Ascending aorta (tissue), 2 donors: ENCODE results near the gene PCARE. TPM values are rescaled to one million over a fixed set of nuclear protein-coding genes. Genes with fewer than 3 reads are reported as not detected.

Experiments
- DNase-seq, 2 donors: peaks; one replicate each; pipeline ENCODE4 v3.0.0-alpha.2; 2019; ENCODE audit warnings: low spot score in 2 of 2
- H3K27ac ChIP-seq, 2 donors: fragments of 200-600 bp; sonication (generic); one replicate each; pipeline ENCODE4 v1.5.1; 2016 to 2017; ENCODE audit warnings: mild to moderate bottlenecking in 1 of 2
- H3K27me3 ChIP-seq: fragments of 200-600 bp; sonication (generic); one replicate; pipeline ENCODE4 v1.5.1; 2017
- H3K36me3 ChIP-seq, 2 donors: fragments of 200-600 bp; sonication (generic); one replicate each; pipeline ENCODE4 v1.5.1; 2016
- H3K4me1 ChIP-seq, 2 donors: fragments of 200-600 bp; sonication (generic); one replicate each; pipeline ENCODE4 v1.5.1; 2016 to 2017; ENCODE audit warnings: mild to moderate bottlenecking in 1 of 2
- H3K4me3 ChIP-seq, 2 donors: fragments of 200-600 bp; sonication (generic); one replicate each; pipeline ENCODE4 v1.5.1; 2016 to 2017; ENCODE audit warnings: mild to moderate bottlenecking in 1 of 2
- H3K9me3 ChIP-seq, 2 donors: fragments of 200-600 bp; sonication (generic); one replicate each; pipeline ENCODE4 v1.5.1; 2016
- intact Hi-C: fragments of 100-400 bp; cut with DNase I; formaldehyde crosslinking; loops from one replicate; pipeline ENCODE4 v1.15.1; 2023
- total RNA-seq: library from RNA; depleted of rRNA; stranded (reverse); fragments of >200 nt; gene quantifications from one replicate; pipeline ENCODE4 v1.1.0, GENCODE V29; 2016
- TF ChIP-seq, protein P1 (sequence below), 3 experiments: fragments of 200-600 bp in 2 of 3; fragments of 450-650 bp in 1 of 3; sonication (generic) in 2 of 3; IDR thresholded peaks; one replicate each; pipeline ENCODE4 v1.5.1; 2016 to 2019; ENCODE audit warnings: antibody characterized with exemption in 3 of 3, mild to moderate bottlenecking in 1 of 3, moderate library complexity in 1 of 3

Gene PCARE
- total RNA-seq, 1 donor from 2014 or later, result not detected

DNA sequence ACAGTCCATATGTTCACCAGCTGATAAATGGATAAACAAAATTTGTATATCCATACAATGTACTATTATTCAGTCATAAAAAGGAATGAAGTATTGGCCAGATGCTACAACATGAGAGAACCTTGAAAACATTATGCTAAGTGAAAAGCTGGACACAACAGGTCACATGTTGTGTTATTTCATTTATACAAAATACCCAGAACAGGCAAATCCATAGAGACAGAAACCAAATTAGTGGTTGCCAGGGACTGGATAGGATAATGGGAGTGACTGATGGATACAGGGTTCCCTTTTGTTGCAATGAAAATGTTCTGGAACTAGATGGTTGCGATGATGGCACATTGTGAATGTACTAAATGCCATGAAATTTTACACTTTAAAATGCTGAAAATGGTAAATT lies 10.2 kb upstream of the PCARE start:
- no peaks in the 10 kb centered on the region for H3K36me3 ChIP-seq
- DNase-seq, result no peak
- H3K9me3 ChIP-seq, result peaks cover 3 to 9% of the 10 kb centered on the region in 2 donors
- no peak overlapping the region for H3K27ac ChIP-seq
- no peaks in the 10 kb centered on the region for H3K4me1 ChIP-seq
- no peaks in the 10 kb centered on the region for H3K27me3 ChIP-seq
- no peak overlapping the region for H3K4me3 ChIP-seq
- intact Hi-C loops, result no loop called here
- TF ChIP-seq, protein P1, sequence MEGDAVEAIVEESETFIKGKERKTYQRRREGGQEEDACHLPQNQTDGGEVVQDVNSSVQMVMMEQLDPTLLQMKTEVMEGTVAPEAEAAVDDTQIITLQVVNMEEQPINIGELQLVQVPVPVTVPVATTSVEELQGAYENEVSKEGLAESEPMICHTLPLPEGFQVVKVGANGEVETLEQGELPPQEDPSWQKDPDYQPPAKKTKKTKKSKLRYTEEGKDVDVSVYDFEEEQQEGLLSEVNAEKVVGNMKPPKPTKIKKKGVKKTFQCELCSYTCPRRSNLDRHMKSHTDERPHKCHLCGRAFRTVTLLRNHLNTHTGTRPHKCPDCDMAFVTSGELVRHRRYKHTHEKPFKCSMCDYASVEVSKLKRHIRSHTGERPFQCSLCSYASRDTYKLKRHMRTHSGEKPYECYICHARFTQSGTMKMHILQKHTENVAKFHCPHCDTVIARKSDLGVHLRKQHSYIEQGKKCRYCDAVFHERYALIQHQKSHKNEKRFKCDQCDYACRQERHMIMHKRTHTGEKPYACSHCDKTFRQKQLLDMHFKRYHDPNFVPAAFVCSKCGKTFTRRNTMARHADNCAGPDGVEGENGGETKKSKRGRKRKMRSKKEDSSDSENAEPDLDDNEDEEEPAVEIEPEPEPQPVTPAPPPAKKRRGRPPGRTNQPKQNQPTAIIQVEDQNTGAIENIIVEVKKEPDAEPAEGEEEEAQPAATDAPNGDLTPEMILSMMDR (IDR thresholded peaks at IDR 0.05), result no peak

DNA sequence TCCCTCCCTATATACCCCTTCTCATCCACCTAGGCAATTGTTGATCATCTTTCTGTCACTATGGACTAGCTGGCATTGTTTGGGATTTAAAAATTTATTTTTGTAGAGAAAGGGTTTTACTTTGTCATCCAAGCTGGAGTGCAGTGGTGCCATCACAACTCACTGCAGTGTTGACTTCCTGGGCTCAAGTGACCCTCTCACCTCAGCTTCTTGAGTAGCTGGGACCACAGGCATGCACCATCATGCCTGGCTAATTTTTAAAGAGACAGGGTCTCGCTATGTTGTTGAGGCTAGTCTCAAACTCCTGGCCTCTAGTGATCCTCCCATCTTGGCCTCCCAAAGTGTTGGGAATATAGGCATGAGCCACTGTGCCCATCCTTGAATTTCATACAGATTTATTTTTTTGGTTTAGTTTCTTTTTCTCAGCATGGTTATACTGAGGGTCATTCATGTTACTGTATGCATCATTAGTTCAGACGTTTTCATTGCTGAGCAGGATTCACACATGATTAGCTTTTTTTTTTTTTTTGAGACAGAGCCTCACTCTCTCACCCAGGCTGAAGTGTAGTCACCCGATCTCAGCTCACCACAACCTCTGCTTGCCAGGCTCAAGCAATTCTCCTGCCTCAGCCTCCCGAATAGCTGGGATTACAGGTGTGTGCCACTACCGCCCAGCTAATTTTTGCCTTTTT lies 8.6 kb upstream of the PCARE start:
- Histone ChIP-seq H3K27ac (no peak overlapping the region), H3K9me3 (peaks cover 6 to 9% of the 10 kb centered on the region in 2 donors), H3K4me1 (no peaks in the 10 kb centered on the region), H3K36me3 (no peaks in the 10 kb centered on the region), H3K27me3 (no peaks in the 10 kb centered on the region), H3K4me3 (no peak overlapping the region)
- DNase-seq, result no peak
- TF ChIP-seq, protein P1 (IDR thresholded peaks at IDR 0.05), result no peak
- intact Hi-C loops, result no loop called here

DNA sequence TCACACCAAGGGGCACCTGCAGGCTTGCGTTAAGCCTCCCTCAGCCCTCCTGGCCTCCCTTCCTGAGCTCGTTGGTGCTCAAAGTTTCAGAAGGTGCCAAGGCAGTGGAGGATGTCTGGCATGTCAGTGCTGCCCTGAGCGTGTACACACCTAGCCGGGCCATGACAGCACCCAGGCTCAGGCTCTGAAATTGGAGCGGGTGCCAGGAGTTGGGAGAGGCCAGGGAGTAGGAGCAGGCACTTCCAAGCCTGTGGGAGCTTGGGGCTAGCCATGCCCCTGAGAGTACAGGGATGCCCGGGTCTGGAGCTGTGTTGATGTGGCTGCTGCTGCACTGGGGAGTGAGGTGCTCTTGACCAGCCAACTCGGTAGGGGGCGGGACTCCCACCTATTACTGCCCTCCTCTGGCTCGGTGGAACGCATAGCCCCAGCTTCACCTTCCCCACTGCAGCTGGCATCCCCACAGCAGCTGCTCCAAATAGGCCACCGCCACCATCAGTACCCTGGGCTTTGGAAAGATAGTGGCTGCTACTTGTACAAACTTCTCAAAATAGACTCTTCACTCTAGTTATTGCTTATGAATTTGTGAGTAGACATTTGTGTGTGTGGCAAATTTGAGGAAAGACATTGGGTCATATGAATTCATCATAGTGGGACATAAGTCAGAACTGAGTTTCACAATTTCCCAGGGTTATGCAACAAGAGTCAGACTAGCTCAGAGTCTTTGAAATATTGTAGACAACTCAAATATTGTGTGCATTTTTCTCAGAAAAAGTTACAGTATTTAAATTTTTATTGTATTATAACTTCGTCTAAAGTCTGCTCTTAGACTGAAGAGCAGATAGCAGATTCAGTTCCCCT lies 6.8 kb upstream of the PCARE start:
- no peak overlapping the region for H3K27ac ChIP-seq
- no peaks in the 10 kb centered on the region for H3K4me1 ChIP-seq

DNA sequence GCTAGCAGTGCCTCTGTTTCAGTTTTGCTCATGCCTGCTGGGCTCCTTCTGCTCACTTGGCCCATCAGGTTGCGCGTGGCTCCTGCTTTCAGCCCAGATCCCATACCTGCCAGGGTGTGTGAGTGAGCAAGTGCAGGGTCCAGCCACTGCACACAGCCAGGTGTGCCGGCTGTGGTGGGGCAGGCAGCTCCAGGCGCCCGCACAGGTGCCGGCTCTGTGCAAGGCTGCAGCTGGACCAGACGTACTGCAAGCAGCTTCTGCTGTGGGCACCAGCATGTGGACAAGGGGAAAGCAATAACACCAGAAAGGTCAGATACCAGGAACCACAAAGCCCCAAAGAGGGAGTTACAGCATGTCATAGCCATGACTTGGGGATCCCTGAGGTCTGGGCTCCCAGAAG lies 5.6 kb upstream of the PCARE start:
- Histone ChIP-seq H3K4me1 (no peaks in the 10 kb centered on the region), H3K36me3 (no peaks in the 10 kb centered on the region), H3K27me3 (no peaks in the 10 kb centered on the region), H3K4me3 (no peak overlapping the region), H3K9me3 (peaks cover 6 to 9% of the 10 kb centered on the region in 2 donors), H3K27ac (no peak overlapping the region)
- intact Hi-C loops, result no loop called here
- no peak for DNase-seq
- TF ChIP-seq, protein P1 (IDR thresholded peaks at IDR 0.05), result no peak

More for the DNA sequence above, 6.8 kb upstream of the PCARE start:
- DNase-seq, result no peak
- Histone ChIP-seq H3K36me3 (no peaks in the 10 kb centered on the region), H3K4me3 (no peak overlapping the region), H3K27me3 (no peaks in the 10 kb centered on the region), H3K9me3 (peaks cover 6 to 9% of the 10 kb centered on the region in 2 donors)
- TF ChIP-seq, protein P1 (IDR thresholded peaks at IDR 0.05), result no peak
- intact Hi-C loops, result no loop called here

DNA sequence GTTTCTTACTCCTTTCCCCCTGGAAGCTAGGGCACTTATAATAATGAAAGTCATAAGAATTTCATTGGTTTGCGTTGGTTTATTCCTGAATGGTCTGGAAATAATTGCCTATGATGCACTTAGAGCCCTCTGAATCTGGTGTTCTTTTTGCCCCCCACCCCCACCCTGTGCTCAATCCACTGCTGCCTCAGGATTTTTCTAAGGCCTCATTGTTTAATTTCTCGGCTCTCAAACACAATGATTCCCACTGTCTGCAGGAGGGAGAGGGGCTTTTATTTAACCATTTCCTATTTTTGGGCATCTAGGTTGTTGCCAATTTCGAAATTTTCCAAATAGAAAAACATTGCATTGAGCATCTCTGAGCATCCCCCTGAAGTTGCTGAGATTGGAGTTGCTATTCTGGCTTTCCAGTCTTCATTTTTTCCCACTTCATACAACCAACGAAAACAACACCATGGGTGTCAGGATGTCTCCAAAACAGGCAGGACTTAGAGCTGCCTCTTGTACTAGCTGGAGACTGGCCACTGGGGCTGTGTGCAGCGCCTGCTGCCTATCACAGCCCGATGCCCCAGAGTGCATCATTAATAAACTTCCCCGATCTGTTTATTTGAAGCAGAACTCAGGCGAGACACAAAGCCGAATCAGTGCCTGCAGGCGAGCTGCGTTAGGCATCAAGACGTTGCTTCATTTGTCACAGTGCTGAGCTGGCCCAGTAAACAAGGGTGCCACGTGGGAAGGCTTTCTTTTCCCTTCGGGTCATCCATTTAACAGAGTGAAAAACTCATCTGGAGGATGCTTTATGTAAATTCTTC lies 1.8 kb upstream of the PCARE start:
- H3K27ac ChIP-seq, result no peak overlapping the region

More for the DNA sequence above, 1.8 kb upstream of the PCARE start:
- H3K4me1 ChIP-seq, result no peaks in the 10 kb centered on the region
- no peak overlapping the region for H3K4me3 ChIP-seq
- intact Hi-C loops, result no loop called here
- H3K27me3 ChIP-seq, result no peaks in the 10 kb centered on the region
- DNase-seq, result no peak
- TF ChIP-seq, protein P1 (IDR thresholded peaks at IDR 0.05), result no peak
- H3K9me3 ChIP-seq, result peaks cover 6 to 9% of the 10 kb centered on the region in 2 donors
- no peaks in the 10 kb centered on the region for H3K36me3 ChIP-seq
